Ovary (tissue), 3 donors: Measurements from ENCODE around the gene WWOX.

Experiments used
- CTCF ChIP-seq, 3 donors: fragments of 450-650 bp in 2 of 3; fragments of 200-600 bp in 1 of 3; IDR thresholded peaks; one replicate each; pipeline versions ENCODE4 v1.5.1 to v1.8.0; 2016 to 2022; ENCODE audit warnings: antibody characterized with exemption in 3 of 3, mild to moderate bottlenecking in 1 of 3
- EP300 ChIP-seq: sonication (generic); formaldehyde crosslinking; IDR thresholded peaks from one replicate; pipeline ENCODE4 v1.6.1; 2017; ENCODE audit warnings: antibody characterized with exemption
- POLR2A ChIP-seq: fragments of 450-650 bp; IDR thresholded peaks from one replicate; pipeline ENCODE4 v1.6.1; 2017; ENCODE audit warnings: antibody characterized with exemption, mild to moderate bottlenecking, moderate library complexity
- donor health status: DM: no; HTN: no; CAD: no.

- TF ChIP-seq CTCF (IDR thresholded peaks at IDR 0.05) (no peak), POLR2A (no peak), EP300 (no peak)
These were observed 3.4 kb downstream of the WWOX start for GRCh38 chr16:78102865-78103264.
